GM21576 (cell line): Measurements from ENCODE around the gene NINJ2.
A peak's percentile ranks its signal among the peaks of the same experiment; 100 is the strongest.
"Not testable (repeated sequence)": the region's sequence is repeated elsewhere in the genome, so short reads cannot be mapped to it uniquely, and the experiment has no call there.

Experiments used
- ATAC-seq: cut with Tn5 transposase; IDR thresholded peaks from one replicate; pipeline ENCODE4 v1.9.1; 2021; ENCODE audit warnings: mild to moderate bottlenecking, moderate library complexity; ENCODE audit not compliant: unreplicated experiment

NINJ2 gene

GRCh38 chr12:663293-663871 lies at the start of gene NINJ2:
Gene NINJ2, minus strand, starts transcription at chr12:663445. Its CDS starts 85 bp downstream, at chr12:663360.
- ATAC-seq: no peak

DNA sequence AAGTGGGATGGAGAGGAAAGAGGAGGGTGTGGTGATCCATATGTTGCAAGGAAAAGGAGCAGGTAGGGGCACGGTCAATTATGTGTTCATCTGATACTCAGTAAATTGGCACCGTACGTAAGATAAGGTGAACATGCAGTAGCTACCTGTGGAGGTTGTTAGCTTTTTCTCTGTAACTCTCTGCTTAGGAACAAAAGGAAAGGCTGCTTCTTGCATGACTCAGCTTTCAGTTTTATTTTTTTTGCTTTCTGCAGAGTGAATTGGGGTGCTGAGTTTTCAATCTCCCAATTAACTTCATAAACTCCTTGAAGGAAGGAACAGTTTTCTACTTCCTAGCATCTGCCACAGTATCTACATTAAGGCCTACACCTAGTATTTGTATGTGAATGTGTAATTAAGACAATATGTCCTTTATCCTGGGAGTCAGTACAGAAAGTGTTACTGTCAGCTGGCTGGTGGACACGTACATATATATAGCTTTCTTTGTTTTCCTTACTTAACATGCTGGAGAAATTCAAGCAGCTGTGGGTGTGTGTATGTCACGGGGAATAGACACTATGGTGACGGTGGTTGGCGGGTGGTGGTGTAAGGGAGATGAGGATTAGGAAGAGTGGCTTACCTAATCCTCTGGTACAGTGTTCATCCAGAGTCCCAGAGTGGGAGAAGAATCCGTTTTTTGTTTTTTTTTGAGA lies 49.1 kb upstream of the NINJ2 start:
- no peak for ATAC-seq

GRCh38 chr12:709455-710020 lies 46.3 kb upstream of the NINJ2 start:
- ATAC-seq: no peak

DNA sequence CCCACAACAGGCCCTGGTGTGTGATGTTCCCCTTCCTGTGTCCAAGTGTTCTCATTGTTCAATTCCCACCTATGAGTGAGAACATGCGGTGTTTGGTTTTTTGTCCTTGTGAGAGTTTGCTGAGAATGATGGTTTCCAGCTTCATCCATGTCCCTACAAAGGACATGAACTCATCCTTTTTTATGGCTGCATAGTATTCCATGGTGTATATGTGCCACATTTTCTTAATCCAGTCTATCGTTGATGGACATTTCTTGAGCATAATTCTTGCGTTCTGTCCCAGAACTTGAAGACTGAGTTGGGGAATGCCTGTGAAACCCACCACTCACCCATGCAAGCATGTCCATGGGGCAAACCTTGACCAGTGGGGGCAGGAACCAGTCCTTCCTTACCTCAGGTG lies 44.8 kb upstream of the NINJ2 start:
- not testable (repeated sequence) for ATAC-seq

GRCh38 chr12:704516-705242 lies 41.4 kb upstream of the NINJ2 start:
- ATAC-seq: no peak

GRCh38 chr12:701896-702539 lies 38.8 kb upstream of the NINJ2 start:
- no peak for ATAC-seq

- ATAC-seq: no peak
Measured at GRCh38 chr12:700016-700415, 36.8 kb upstream of the NINJ2 start.

- not testable (repeated sequence) for ATAC-seq
Measured at GRCh38 chr12:698222-698621, 35.0 kb upstream of the NINJ2 start.

DNA sequence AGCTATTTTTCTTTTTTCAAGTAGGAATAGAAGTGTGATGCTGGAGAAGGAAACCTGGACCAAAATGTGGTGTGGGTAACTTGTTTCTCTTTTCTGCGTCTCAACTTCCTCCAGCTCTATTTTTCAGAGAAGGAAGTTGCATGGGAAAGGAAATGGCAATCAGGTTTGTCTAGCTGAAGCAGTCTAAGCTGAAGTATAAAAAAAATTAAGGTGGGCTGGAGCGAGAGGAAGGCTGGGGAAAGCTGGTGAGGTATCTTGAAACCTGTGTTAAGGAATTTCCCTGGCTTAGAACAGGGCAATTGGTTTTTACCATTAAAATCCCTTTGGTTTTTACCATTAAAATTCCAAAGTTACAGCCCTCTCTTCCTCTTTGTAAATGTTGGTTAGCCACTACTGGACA lies 34.2 kb upstream of the NINJ2 start:
- ATAC-seq: no peak

DNA sequence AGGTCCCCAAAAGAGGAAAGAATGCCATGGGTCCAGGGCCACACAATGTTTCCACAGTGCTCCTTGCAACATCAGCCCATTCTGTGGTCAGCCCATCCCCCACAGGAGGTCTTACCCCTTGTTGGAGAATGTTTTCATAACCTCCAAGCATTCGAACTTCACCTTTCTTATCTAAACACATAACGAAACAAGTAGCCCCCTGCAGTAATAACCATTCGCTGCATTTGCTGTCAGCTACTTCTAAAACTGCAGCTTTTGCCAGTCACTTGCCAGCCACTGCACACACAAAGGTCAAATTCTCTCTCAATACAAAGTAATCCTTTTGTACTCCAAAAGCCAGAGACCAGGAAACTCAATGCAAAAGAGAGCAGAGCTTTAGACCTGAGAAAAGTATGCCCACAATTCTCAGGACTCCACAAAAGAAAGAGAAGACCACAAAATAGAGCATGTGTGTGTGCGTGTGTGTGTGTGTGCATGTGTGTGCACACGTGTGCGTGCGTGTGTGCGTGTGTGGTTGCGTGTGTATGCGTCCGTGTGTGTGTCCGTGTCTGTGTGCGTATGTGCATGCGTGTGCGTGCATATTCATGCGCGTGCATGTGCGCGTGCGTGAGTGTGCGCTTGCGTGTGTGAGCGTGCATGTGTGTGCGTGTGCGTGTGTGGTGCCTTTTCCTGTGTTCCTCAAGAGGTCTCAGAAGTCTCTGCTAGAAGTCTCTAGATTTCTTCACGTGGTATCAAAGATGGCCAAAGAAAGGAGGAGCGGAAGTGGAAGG lies 31.7 kb upstream of the NINJ2 start:
- ATAC-seq: no peak

DNA sequence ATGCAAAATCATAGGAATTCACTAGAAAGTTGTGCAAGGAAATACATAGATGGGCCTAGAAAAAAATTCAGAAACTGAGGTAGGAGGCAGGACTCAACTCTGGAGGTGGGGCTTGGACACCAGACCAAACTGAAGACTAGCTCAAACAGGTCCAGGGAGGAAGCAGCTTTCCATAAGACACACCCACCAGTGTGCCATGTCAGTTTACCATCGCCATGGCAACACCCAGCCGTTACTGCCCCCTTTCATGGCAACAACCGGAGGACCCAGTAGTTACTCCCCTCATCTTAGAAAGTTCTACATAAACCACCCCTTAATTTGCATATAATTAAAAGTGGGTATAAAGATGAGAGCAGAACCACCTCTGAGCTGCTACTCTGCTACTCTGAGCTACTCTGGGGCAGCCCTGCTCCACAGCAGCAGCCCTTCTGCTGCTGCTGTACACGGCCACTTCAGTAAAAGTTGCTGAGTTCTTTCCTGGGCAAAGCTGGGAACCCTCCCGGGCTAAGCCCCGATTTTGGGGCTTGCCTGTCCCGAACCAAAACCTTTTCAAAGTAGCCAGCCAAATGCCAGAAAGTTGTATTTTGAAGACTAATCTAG lies 30.8 kb upstream of the NINJ2 start:
- ATAC-seq: no peak

- ATAC-seq: no peak
Measured at GRCh38 chr12:692274-692673, 29.0 kb upstream of the NINJ2 start.

DNA sequence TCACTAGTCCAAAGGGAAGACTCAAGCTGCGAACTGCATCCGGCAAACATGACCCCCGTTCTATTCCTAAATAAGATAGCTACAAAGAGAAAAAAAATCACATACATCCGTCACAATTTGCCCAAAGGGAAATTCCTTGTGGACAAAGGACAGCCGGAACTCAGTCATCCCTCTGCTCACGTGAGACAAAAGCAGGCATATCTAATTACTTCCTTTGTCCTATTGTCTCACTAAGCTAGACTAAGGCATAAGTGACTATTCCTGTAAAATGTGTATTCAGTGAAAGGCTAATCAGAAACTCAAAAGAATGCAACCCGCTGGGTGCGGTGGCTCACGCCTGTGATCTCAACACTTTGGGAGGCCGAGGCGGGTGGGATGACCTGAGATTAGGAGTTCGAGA lies 27.2 kb upstream of the NINJ2 start:
- ATAC-seq: no peak

DNA sequence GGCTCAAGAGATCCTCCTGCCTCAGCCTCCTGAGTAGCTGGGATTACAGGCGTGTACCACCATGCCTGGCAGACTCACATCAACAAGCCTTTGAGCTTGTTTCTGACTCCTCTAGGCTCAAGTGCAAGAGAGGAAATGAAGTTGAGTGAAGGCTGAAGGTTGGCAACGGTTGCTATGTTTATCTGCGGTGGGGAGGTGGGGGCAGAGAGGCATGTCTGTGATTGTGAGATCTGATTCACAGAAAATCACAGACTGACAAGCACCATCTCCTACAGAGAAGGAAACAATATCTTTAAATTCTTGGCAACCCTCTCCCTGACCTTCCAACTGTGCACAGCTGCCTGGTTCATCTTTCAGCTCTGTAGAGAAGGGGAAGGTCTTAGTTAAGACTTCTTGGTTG lies 22.1 kb upstream of the NINJ2 start:
- peak; percentile 77 for ATAC-seq

GRCh38 chr12:684416-684815 lies 21.2 kb upstream of the NINJ2 start:
- no peak for ATAC-seq

DNA sequence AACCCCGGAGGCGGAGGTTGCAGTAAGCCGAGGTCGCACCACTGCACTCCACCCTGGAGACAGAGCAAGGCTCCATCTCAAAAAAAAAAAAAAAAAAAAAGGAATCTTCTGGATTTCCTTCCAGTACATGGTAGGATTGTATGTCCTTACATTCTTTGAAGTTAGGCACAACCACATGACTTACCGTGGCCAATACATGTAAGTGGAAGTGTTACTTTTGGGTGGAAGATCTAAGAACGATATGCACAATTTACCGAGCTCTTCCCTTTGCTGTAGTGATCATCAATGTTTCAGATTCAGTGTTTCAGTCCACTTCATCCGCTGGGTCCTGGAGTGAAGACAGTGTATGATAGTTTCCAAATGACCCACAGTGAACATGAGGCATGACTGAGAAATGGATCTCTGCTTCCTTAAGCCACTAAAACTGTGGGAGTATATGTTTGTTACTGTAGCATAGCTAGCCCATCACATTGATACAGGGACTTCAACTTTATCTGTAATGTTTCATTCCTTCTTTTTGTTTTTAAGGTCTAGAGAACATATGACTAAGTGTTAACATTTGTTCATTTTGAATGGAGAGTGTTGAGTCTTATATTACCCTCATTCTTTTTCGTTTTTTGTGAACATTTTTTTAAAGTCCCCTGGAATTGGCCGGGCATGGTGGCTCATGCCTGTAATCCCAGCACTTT lies 18.5 kb upstream of the NINJ2 start:
- ATAC-seq: no peak

GRCh38 chr12:678747-679712 lies 15.8 kb upstream of the NINJ2 start:
- no peak for ATAC-seq

DNA sequence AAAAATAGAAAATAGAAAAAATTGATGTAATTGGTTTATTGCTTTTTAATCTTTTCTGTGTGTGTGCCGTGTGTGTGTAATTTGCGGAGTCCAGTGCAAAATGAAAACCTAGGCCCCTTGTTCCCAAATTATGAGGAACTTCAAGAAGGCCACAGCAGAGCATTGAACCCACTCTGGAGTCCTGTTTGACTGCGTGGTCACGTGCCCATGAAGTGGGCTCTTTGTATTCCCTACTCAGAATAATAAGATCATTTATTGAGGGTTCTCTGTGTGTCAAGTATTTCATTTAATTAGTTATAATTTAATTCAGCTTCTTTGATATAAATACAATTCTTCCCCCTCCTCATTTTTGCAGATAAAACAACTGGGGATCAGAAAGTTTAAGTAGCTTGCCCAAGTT lies 12.3 kb upstream of the NINJ2 start:
- ATAC-seq: no peak
